ENCODE results near the gene LPIN2. TPM values are rescaled to one million over a fixed set of nuclear protein-coding genes. Genes with fewer than 3 reads are reported as not detected.

Gene LPIN2, protein sequence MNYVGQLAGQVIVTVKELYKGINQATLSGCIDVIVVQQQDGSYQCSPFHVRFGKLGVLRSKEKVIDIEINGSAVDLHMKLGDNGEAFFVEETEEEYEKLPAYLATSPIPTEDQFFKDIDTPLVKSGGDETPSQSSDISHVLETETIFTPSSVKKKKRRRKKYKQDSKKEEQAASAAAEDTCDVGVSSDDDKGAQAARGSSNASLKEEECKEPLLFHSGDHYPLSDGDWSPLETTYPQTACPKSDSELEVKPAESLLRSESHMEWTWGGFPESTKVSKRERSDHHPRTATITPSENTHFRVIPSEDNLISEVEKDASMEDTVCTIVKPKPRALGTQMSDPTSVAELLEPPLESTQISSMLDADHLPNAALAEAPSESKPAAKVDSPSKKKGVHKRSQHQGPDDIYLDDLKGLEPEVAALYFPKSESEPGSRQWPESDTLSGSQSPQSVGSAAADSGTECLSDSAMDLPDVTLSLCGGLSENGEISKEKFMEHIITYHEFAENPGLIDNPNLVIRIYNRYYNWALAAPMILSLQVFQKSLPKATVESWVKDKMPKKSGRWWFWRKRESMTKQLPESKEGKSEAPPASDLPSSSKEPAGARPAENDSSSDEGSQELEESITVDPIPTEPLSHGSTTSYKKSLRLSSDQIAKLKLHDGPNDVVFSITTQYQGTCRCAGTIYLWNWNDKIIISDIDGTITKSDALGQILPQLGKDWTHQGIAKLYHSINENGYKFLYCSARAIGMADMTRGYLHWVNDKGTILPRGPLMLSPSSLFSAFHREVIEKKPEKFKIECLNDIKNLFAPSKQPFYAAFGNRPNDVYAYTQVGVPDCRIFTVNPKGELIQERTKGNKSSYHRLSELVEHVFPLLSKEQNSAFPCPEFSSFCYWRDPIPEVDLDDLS
- polyA plus RNA-seq (2012; ENCODE audit: missing spikeins), result 14.6 TPM

DNA sequence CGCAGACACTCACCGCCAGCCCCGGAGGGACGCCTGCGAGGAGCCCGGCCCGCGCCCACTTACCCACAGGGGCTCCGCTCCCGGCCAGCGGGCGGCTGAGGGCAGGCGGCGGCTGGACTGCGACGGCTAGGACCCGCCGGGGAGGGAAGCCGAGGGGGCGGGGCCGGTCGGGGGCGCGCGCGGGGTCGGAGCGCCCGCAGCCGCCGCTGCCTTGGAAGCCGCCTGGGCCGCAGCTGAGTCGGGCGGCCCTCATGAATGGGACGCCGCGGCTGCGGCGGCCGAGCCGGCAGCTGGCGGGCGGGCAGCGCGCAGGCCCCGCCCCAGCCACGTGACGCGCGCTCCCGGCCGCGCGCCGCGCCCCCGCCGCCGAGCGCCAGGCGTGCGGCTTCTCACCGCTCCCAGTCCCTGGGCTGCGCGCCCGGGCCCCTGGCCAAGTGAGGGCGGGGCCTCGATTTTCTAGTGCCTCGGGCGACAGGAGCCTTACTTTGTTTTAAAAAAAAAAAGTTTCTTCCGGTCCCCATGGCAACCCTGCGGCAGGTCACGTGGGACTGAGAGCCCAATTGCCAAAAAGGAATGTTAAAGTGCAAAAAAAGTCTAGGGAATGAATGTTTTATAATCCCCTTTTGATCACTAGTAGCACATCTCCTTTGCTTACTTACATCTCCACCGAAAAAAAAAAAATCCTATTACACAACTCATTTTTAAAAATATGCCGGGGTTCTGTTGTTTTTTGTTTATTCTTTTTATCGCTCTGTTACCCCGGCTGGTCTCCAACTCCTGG, at the start of gene LPIN2:
Gene LPIN2, minus strand, starts transcription at position 121 of the 781 bp plus-strand sequence. CDS start 52,304 bp downstream, outside the sequence.
- FAIRE-seq, result peak; percentile 84
- DNase-seq (ENCODE audit: insufficient read length), result peak; percentile 91
- no peak for TF ChIP-seq TAF1 (IDR thresholded peaks at IDR 0.05; ENCODE audit: borderline replicate concordance, low read depth, low read length)
- TF ChIP-seq POLR2A (IDR thresholded peaks at IDR 0.05; ENCODE audit: low read depth, low read length), result no peak
- no peak for TF ChIP-seq POLR2AphosphoS5 (IDR thresholded peaks at IDR 0.05; ENCODE audit: low read depth, low read length)

DNA sequence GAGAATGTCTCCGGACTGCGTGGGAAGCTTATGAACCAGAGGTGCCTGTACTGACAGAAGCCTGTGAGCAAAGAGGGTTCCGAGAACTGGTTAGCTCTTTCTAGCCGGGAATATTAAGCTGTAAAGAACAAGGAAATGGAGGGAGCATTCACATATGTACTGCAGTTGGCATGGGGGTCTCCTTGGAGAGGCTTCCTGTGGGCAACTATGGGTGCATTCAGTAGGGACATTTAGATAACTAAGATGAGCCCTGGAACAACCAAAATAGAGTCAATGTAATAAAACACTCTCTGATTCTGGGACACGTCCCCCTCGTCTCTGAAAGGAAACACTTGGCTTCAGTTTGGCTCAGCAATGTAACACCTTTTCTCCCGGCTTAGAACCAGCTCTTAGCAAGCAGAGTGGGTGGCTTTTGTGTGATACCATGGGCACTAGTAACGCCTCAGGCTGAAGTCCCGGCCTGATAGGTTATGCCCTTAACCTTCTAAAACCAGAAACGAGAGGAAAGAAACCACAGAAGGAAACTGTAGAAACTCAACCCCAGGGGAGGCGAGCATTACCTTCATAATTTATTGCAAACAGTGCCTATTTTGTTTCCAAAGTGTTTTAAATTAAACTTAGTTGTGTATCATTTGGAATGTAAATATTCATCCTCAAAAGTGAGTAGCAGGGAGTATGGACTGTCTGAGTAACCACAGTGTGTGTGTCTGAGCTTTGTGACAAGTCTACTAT, 48.8 kb upstream of the LPIN2 start:
- FAIRE-seq, result peak; percentile 51
- no peak for DNase-seq (ENCODE audit: insufficient read length)
- TF ChIP-seq POLR2AphosphoS5 (IDR thresholded peaks at IDR 0.05; ENCODE audit: low read depth, low read length) (no peak), TAF1 (IDR thresholded peaks at IDR 0.05; ENCODE audit: borderline replicate concordance, low read depth, low read length) (no peak), POLR2A (IDR thresholded peaks at IDR 0.05; ENCODE audit: low read depth, low read length) (no peak)

DNA sequence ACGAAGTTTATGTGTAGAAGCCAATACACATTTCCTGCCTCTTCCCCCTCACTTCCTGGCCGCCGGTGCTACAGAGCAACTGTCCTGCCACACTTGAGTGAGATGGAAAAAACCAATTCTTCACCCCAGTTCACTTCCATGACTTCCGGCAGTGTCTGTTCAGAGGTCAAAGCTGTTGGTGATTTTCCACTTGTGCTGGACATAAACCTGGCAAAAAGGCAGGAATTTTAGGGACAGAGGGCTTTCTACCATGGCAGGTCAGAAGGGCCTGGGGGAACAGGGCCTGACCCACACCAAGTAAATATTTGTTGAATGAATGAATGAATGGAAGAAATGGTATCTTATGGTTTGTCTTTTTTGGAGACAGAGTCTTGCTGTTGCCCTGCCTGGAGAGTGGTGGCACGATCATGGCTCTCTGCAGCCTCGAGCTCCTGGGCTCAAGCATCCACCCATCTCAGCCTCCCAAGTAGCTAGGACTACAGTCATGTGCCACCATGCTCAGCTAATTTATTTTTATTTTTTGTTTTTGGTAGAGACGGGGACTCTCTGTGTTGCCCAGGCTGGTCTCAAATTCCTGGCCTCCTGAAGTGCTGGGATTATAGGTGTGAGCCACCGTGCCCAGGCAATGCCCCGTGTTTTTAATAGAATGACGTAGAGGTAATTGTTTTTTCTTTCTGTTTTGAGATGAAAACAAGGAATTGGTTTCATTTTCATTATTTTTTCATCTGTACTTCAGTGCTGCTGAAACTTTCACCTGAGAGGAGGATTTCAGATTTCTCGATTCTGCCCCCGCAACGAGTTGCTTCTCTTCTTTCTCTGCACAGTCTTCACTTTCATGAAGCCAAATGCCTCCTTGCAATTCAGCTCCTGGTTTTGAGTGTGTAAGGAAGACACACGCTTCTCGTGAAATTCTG, 48.0 kb upstream of the LPIN2 start:
- FAIRE-seq (peak; percentile 21), DNase-seq (ENCODE audit: insufficient read length) (no peak)
- TF ChIP-seq TAF1 (IDR thresholded peaks at IDR 0.05; ENCODE audit: borderline replicate concordance, low read depth, low read length) (no peak), POLR2AphosphoS5 (IDR thresholded peaks at IDR 0.05; ENCODE audit: low read depth, low read length) (no peak), POLR2A (IDR thresholded peaks at IDR 0.05; ENCODE audit: low read depth, low read length) (no peak)

DNA sequence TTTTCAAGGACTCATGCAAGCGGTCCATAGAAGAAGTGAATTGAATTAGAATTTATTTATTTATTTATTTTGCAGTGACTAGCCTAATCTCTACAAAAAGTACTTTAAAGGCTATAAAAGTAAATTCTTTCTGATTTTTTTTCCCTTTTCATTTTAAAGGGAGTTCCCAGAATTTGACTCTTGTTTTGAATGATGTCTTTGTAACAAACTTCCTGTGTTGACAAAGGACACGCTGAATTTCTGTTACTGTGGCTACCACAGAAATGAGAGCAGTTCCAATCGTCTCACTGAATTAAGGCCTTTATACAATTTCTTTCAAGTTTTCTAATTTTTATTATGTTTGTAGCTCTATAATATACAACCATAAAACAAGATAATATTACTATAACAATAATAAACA, 46.3 kb upstream of the LPIN2 start:
- TF ChIP-seq POLR2A (IDR thresholded peaks at IDR 0.05; ENCODE audit: low read depth, low read length), result no peak
- TF ChIP-seq TAF1 (IDR thresholded peaks at IDR 0.05; ENCODE audit: borderline replicate concordance, low read depth, low read length), result no peak
- TF ChIP-seq POLR2AphosphoS5 (IDR thresholded peaks at IDR 0.05; ENCODE audit: low read depth, low read length), result no peak
- DNase-seq (ENCODE audit: insufficient read length) (no peak), FAIRE-seq (no peak)

DNA sequence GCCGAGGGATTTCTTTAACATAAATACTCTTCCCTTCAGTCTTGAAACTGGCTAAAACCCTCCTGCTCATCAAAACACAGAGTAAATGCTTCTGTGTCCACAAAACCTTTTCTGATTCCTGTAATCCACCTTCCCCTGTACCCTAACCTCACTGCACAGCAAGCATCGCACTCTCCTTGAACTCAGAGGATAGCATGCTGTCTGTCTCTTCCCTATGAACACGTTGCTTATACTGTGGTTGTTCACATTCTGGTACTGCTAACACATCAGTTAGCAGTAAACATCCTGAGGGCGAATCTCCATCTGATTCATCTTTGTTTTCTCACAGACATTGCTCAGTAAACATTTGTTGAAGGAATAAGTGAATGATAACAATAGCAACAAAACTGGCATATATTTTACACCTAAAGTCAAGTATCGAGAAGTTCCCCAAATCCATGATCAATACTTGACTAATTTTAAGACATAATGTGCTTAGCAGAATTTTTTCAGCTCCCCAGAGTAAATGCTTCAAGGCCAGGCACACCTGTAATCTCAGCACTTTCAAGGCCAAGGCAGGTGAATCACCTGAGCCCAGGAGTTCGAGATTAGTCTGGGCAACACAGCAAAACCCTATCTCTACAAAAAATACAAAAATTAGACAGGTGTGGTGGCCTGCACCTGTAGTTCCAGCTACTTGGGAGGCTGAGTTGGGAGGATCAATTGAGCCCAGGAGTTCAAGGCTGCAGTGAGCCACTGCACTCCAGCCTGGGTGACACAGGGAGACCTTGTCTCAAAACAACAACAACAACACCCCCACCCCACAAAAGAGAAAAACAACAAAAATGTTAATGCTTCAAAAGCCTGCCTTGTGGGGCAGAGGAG, 45.6 kb upstream of the LPIN2 start:
- no peak for DNase-seq (ENCODE audit: insufficient read length)
- TF ChIP-seq TAF1 (IDR thresholded peaks at IDR 0.05; ENCODE audit: borderline replicate concordance, low read depth, low read length), result no peak
- TF ChIP-seq POLR2AphosphoS5 (IDR thresholded peaks at IDR 0.05; ENCODE audit: low read depth, low read length), result no peak
- TF ChIP-seq POLR2A (IDR thresholded peaks at IDR 0.05; ENCODE audit: low read depth, low read length), result no peak
- no peak for FAIRE-seq

DNA sequence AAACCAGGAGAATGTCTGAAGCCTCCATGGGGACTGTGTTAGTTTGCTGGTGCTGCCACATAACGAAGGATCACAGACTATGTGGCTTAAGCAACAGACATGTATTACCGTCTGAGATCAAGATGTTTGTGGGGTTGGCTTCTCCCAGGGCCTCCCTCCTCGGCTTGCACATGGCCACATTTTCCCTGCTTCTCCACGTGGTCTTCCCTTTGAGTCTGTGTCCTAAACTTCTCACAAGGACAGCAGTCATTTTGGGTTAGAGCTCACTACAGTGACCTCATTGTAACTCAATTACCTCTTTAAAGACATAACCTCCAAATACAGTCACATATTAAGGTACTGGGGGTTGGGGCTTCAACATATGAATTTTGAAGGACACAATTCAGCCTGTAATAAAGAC, 44.6 kb upstream of the LPIN2 start:
- no peak for DNase-seq (ENCODE audit: insufficient read length)
- FAIRE-seq, result no peak
- TF ChIP-seq TAF1 (IDR thresholded peaks at IDR 0.05; ENCODE audit: borderline replicate concordance, low read depth, low read length) (no peak), POLR2A (IDR thresholded peaks at IDR 0.05; ENCODE audit: low read depth, low read length) (no peak), POLR2AphosphoS5 (IDR thresholded peaks at IDR 0.05; ENCODE audit: low read depth, low read length) (no peak)

DNA sequence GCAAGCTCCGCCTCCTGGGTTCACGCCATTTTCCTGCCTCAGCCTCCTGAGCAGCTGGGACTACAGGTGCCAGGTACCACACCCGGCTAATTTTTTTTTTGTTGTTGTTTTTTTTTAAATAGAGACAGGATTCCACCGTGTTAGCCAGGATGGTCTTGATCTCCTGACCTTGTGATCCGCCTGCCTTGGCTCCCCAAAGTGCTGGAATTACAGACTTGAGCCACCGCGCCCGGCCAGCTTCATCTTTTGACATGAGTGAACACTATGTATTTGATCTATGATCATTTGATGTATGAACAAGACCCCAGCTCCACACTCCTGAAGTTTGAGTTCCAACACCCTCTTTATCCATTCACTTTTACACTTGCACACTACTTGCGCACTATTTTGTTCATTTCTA, 43.4 kb upstream of the LPIN2 start:
- TF ChIP-seq TAF1 (IDR thresholded peaks at IDR 0.05; ENCODE audit: borderline replicate concordance, low read depth, low read length), result no peak
- no peak for TF ChIP-seq POLR2A (IDR thresholded peaks at IDR 0.05; ENCODE audit: low read depth, low read length)
- TF ChIP-seq POLR2AphosphoS5 (IDR thresholded peaks at IDR 0.05; ENCODE audit: low read depth, low read length), result no peak
- DNase-seq (ENCODE audit: insufficient read length), result no peak

DNA sequence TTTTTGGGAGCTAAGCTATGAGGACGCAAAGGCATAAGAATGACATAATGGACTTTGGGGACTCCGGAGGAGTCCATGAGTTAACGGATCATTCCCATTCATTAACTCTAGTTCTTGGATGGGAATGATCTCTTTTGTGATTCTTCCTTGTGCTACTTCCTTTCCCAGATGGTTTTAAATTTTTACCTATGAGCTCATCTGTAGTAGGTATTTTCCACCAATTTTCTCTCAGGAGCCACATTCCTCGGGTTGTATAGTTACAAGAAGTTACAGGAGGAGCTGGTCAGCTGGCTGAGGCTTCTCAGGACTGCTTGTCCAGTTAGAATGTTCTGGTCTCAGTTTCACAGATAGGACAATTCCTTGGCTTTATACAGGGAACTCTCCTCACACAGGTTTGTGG, 42.9 kb upstream of the LPIN2 start:
- TF ChIP-seq TAF1 (IDR thresholded peaks at IDR 0.05; ENCODE audit: borderline replicate concordance, low read depth, low read length) (no peak), POLR2AphosphoS5 (IDR thresholded peaks at IDR 0.05; ENCODE audit: low read depth, low read length) (no peak), POLR2A (IDR thresholded peaks at IDR 0.05; ENCODE audit: low read depth, low read length) (no peak)
- FAIRE-seq (no peak), DNase-seq (ENCODE audit: insufficient read length) (no peak)

More for the DNA sequence above, 43.4 kb upstream of the LPIN2 start:
- FAIRE-seq, result no peak
